HG03432 (cell line): Measurements from ENCODE around the gene RILPL1.
"Not testable (repeated sequence)": the region's sequence is repeated elsewhere in the genome, so short reads cannot be mapped to it uniquely, and the experiment has no call there.

Source experiments
- ATAC-seq: cut with Tn5 transposase; IDR thresholded peaks from one replicate; pipeline ENCODE4 v1.9.1; 2021; ENCODE audit warnings: mild to moderate bottlenecking, moderate library complexity; ENCODE audit not compliant: unreplicated experiment

The RILPL1 gene

DNA sequence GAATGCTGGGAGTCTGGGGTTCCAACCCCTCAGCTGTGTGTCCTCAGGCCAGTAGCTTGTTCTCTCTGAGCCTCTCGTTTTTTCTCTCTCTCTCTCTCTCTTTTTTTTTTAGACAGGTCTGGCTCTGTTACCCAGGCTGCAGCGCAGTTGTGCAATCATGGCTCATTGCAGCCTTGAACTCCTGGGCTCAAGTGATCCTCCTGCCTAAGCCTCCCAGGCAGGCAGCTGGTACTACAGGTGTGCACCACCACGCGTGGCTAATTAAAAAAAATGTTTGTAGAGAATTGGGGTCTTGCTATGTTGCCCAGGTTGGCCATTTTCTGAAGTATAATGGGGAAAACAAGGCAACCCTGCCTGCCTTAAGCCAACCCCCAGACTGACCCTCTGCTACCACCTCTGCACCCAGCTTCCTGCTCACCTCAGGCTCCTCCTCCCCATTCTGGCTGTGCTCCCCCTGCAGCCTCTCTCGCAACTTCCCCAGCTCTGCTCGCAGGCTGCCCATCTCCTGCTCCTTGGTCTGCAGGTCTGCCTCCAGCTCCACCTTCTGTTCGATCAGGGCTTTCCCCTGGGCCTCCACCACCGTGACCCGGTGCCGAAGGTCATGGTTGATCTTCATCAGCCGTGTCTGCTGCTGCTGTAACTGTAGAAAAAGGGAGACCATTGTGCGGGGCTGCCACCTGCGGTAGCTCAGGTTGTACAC is 35.2 kb downstream of the RILPL1 start:
- ATAC-seq: no peak

DNA sequence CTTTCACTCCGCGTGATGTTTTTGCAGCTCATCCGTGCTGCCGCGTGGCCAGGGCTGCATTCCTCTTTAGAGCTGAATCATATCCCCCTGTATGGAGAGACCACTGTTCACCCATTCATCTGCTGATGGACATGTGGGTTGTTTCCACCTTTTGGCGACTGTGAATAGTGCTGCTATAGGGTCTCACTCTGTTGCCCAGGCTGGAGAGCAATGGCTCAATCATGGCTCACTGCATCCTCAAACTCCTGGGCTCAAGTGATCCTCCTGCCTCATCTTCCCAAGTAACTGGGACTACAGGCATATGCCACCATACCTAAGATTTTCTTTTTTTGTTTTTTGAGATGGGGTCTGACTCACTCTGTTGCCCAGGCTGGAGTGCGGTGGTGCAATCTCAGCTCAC is 36.5 kb downstream of the RILPL1 start:
- ATAC-seq: no peak

DNA sequence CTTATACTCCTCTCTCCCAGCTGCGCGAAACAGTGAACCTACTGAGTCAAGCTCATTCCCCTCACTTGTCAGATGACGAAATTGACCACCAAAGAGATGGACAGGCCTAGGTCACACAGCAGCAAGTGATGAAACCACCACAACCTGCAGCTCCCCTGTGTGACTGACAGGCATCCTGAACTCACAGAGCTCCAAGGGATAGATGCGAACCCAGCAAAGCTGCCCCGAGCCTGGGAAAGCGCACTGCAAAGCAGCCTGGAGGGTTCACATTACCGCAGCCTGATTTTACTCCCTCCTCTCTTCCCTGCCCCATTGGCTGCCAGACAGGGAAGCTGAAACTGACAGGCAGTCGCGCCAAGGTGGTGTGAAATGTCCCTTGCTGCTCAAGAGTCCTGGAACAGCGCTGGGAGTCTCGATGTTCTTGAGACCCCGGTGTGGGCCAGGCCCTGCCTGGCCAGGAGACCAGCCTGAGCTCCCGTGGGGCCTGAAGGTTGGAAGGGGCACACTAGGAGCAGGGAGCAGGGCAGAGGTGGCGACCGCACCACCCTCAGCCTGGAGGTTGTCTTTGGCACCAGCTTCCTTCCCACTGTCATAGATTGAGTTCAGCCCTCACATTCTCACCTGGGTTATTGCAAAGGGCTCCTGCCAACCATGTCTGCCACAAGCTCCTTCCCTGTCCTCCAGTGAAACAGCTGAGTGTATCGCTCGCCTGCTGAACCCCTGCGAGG is 39.2 kb downstream of the RILPL1 start:
- ATAC-seq: no peak

DNA sequence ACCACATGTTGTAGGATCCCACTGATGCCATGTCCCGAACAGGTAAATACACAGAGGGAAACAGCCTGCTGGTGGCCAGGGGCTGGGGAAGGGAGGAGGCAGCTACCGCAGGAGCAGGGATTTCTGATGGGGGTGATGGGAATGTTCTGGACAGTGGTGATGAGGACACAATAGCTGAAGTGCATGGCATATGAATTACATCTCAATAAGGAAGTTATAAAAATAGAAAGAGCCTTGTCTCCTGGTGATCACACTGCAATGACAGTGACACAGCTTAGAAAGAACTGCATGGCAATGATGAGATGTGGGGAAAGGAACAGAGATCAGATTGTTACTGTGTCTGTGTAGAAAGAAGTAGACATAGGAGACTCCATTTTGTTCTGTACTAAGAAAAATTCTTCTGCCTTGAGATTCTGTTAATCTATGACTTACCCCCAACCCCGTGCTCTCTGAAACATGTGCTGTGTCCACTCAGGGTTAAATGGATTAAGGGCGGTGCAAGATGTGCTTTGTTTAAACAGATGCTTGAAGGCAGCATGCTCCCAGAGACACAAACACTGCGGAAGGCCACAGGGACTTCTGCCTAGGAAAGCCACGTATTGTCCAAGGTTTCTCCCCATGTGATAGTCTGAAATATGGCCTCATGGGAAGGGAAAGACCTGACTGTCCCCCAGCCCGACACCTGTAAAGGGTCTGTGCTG is 41.0 kb downstream of the RILPL1 start:
- ATAC-seq: not testable (repeated sequence)

DNA sequence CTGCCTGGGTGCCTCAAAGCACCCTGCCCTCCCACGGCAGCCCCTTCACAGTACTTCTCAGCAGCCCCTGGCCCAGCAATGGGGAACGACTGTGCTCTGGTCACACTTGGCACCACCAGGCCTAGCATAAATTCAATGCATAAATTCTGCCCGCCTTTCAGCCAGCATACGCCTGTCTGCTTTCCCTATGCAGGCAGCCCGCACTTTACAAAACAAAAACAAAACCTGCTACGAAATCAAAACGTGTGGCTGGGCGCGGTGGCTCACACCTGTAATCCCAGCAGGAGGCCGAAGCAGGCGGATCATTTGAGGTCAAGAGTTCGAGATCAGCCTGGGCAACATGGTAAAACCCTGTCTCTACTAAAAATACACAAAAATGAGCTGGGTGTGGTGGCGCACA is 42.0 kb downstream of the RILPL1 start:
- no peak for ATAC-seq

DNA sequence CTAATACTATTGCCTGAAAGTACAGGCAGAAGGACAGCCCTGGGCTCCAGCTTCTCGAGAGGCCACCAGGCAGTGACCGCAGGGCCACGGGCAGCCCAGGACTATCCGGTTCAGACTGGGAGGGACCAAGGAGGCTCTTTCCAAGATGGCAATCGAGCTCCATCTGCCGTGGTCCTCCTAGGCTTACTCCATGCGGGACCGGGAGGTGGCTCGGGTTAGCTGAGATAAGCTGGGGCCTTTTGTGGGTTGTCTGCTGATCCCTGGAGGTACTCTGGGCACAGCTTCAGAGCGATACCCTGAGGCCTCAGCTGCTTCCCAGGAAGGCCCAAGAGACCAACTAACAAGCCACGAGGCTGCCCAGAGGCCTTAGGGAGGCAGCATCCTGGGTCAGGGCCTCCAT is 42.5 kb downstream of the RILPL1 start:
- no peak for ATAC-seq

DNA sequence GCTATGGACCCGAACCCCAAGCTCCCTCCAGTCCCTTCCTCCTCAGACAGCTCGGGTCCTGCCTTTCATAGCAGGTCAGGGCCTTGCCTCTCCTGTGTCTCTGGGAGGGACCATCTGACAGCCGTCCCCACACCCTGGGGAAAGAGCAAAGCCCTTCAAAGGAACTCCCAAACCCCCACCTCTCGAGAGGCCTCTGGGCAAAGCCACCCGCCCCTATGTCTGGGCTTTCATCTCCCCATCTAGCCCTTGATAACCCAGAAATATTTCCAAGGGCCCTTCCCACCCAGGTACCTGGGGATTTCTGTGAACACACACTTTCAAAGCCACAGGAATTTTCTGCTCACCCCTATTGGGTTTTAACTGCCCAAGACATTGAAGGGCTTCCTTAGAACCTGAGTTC is 43.4 kb downstream of the RILPL1 start:
- ATAC-seq: no peak

DNA sequence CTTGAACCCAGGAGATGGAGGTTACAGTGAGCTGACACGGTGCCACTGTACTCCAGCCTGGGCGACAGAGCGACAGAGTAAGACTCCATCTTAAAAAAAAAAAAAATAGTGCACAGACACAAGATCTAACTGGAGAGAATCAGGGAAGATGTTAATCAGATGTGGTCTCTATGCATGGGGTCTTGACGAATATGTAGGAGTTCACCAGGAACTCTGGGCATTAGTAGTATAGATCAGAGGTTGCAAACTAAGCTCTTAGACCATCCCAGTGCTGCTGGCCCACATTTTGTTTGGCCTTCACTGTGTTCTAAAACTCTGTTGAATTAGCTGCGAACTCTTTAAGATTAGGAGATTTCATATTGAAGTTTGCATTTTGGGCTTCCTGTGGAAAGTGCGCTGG is 43.9 kb downstream of the RILPL1 start:
- no peak for ATAC-seq

DNA sequence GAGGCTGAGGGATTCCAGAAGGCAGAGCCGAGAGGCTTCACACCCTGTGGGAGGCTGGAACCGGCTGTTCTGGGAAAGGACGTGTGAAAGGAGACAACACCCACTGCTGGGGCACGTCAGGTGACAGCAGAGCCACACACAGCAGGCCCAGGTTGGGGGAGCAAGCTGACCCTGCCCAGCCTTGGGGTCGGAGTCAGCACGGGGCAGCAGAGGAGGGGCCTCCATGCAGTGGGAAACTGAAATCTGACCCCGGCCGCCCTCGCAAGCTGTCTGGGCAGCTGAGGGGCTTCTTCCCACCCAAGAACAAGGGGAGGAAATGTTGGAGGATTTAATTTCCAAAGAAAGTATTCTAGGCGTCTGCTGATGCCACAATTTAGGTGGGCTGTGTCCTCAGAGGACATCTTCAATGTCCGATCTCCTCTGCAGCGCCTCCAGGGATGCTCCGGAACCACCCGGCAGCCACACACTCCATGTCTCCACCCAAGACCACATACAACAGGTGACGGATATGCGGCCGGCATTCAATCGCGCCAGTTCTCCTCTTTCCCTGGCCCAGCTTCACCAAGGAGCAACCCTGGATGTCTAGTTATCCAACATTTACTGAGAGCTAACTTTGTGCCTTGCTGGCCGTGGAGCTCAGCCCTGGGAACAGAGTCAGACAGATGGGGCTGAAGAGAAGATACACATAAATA is 44.8 kb downstream of the RILPL1 start:
- no peak for ATAC-seq

DNA sequence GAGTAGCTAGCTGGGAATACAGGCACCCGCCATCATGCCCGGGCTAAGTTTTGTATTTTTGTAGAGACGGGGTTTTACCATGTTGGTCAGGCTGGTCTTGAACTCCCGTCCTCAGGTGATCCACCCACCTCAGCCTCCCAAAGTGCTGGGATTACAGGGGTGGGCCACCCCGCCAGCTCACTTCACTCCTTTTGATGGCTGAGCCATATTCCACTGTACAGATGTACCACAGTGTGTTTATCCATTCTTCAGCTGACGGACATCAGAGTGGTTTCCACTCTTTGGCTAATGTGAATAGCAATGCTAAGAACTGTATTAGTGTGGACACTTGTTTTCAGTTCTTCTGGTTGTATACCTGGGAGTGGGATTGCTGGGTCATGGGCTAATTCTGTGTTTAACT is 46.1 kb downstream of the RILPL1 start:
- ATAC-seq: no peak

DNA sequence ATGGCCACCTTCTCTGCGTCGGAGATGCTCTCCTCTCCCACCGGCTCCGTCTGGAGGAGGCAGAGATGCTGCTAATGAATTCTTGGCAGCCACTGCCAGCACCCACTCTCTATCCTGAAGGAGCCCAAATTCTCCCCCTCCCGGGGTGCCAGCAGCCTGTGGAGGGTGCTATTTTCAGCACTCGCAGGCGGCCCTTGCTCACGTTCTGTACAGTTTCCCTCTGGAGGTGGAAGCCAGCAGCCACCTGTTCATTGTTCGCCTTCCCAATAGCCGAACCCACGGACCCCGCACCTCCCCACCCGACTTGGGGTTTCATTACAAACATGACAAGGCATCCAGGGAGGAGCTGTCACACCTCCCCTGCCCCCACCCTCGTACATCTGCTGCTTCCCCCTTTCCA is 47.8 kb downstream of the RILPL1 start:
- ATAC-seq: no peak

DNA sequence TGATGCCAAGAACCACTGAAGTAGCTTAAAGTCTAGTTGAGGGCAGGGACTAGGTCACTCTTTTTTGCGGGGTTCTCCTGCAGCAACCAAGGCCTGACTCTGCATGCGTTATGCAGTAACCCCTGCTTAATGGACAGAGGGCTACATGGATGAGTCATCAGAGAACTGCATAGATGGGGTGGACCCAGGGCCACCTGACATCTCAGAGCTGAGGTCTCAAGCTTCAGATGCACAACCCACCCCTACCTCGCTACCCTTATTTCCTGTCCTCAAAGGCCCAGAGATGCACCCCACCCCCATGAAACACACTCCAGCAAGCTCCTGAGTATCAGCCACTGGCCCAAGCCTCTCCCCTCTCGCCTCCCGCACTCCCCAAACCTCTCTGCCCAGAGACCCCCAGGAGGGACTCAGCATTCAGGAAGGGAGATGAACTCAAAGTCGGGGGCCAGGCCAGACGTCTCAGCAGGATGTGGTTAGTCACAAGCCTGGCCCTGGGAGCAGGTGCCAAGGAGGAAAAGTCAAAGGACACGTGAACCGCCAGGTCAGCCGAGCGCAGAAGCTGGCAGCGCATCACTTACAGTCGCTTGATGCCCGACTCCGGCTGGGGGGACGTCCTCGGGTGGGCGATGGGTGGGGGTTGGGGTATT is 49.8 kb downstream of the RILPL1 start:
- ATAC-seq: no peak

DNA sequence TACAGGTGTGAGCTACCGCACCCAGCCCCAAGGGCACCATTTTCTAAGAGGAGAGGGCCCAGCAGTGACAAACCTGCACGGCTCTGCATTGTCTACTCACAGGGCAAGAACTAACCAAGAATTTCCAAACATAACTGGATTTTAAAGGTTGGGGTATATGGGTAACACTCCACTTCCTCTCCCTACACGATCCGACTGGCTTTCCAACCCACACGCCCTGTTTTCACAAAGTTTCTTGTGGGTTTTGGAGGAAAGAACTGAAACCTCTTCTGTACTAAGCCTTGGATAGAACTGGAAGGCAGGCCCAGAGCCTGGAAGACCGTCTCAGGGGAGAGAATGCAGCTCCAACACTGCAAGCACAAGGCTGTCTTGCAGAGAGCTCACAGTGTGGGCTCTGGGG is 50.6 kb downstream of the RILPL1 start:
- no peak for ATAC-seq

DNA sequence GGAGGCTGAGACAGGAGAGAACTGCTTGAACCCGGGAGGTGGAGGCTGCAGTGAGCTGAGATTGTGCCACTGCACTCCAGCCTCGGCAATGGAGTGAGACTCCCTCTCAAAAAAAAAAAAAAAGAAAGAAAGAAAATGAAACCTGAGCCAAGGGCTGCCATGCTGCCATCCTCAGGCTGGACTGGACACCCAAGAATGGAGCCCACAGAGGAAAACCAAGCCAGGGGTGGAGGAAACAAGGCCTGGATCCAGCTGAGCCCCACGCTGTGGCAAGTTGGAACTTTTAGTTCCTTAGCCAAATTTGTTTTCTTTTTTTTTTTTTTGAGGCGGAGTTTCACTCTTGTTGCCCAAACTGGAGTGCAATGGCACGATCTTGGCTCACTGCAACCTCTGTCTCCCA is 52.3 kb downstream of the RILPL1 start:
- ATAC-seq: not testable (repeated sequence)

DNA sequence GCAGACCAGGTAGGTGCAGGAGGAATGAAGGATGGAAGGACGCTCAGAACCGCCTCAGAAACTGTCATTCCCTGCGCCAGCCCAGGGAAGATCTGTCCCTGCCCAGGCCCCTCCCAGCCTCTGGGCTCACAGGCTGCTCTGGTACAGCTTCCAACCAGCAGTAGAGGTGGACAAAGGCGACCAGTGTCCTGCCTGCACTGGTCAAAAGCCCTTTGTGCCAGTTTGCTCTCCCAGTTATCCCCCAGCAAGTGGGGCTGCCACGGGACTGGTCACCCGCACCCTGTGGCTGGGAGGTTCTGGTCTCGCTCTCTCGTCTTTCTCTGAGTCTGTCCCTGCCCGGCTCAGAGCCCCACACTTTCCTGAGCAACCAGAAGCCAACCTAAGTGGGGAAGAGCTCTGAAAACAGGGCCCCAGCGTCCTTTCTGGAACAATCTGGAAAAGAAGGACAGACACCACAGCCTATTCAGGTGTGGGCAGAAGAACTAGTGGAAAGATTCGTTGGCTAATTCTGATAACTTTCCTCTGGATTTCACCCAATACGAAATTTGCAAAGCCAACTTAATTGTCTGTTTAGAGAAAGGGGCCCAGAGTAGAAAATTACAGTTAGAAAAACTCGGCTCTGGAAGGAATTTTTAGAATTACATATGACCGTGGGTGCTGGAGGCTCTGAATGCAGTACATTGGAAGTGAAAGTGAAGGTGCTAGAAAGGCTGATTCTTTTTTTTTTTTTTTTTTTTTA is 53.9 kb downstream of the RILPL1 start:
- no peak for ATAC-seq

DNA sequence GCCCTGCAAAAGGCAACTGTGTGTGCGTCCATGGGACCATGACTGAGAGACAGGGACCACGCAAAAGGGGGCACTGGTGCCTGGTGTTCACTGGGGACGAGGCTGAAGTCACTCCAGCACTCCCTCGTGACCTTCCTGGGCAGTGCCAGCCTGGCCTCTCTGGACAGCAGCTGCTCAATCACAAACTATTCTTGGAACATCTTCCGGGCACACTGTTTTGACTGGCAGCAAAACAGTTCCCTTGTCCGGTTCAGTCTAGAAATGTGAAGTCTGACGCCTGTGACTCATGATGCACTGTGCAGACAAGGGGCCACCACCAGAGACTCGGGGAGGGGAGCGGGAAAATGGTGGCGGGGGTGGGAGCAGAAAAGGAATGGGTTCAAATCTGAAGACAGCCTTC is 54.8 kb downstream of the RILPL1 start:
- no peak for ATAC-seq

DNA sequence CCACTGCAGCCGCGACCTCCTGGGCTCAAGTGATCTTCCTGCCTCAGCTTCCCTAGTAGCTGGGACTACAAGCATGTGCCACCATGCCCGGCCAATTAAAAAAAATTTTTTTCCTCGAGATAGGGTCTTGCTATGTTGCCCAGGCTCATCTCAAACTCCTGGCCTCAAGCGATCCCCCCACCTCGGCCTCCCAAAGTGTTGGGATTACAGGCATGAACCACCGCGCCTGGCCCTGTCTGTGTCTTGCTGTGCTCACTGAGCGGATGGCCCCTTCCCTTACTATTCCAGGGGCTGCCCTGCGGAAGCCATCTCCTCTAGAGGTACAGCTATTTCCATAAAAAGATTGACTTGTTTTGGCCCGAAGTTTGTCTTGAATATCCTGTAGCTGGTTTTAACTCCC is 55.5 kb downstream of the RILPL1 start:
- ATAC-seq: no peak

DNA sequence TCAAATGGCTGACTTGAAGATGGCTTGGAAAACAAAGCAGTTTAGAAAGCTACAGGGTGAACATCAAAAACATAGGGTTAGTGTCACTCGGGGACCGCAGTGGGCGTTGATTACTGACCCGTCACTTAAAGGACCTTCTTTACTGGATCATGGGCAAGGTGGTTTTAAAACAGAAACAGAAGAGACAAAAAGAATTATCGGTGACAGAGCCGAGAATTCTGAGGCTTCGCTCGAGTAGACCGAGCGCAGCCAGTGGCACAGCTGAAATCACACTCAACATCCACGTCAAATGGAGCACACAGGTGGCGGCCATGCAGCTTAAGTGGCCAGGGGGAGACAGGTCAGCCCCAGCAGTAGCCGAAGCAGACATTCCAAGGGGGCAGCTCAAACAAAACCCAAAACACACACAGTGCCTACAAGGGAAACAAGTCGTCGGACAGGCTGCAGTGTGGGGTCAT is 58.2 kb downstream of the RILPL1 start:
- ATAC-seq: no peak

DNA sequence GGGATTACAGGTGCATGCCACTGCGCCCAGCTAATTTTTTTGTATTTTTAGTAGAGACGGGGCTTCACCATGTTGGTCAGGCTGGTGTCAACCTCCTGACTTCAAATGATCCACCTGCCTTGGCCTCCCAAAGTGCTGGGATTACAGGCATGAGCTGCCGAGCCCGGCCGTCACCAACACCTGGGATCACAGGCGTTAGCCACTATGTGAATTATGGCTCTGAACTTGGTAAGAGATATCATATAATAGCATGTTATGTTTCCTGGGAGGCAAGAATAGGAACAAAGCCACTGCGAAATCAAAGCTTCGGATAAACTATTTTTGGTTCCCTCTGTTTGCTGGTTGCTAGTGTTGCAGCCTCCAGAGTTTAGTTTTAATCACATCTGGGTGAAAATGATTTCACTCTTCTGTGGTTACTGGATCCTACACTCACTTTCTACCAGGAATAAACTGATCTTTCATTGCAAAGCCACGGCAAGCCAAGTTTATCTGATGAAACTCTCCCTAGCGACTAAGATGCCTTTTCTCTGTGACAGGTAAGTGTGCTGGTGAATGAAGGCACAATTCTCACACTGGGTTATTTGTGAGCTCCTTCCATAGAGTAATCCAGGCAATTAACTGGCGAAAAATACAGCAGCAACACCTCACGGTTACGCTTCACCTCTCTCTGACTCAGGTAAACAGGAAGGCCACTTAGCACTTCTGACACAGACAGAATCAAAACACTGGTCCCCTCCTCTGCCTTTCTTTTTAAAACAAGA is 58.9 kb downstream of the RILPL1 start:
- no peak for ATAC-seq
